Inflammatory macrophage (primary cell): ENCODE results near the gene CBLB.

Experiments used
- DNase-seq, 2 donors: peaks; one replicate each; pipeline ENCODE4 v3.0.0-alpha.2; 2020 to 2022
- total RNA-seq, 18 experiments: gene quantifications; one replicate each; lab custom pipeline; 2026; ENCODE audit warnings: mixed read lengths in 6 of 18, inconsistent platforms in 2 of 18; lab: John Stamatoyannopoulos, UW

CBLB gene
- 11.9 to 85.7 (median 32.0) reads per million in 18 experiments for total RNA-seq

- DNase-seq: peak; percentile 92 to 96
Observed at GRCh38 chr3:105868742-105869530, at the start of gene CBLB. CBLB (minus strand) TSS chr3:105869012; CDS start chr3:105867577, 1,435 bp downstream.

GRCh38 chr3:105916767-105917166 lies 48.0 kb upstream of the CBLB start:
- DNase-seq: no peak

GRCh38 chr3:105915524-105915923 lies 46.7 kb upstream of the CBLB start:
- DNase-seq: no peak

GRCh38 chr3:105913616-105914015 lies 44.8 kb upstream of the CBLB start:
- DNase-seq: no peak

- no peak for DNase-seq
Observed at GRCh38 chr3:105912891-105913290, 44.1 kb upstream of the CBLB start.

- peak in 1 of 2 donors; percentile 31 for DNase-seq
Observed at GRCh38 chr3:105911496-105911895, 42.7 kb upstream of the CBLB start.

- DNase-seq: peak; percentile 92 to 93
Observed at GRCh38 chr3:105907777-105908176, 39.0 kb upstream of the CBLB start.

- DNase-seq: peak; percentile 90 to 92
Observed at GRCh38 chr3:105906836-105907235, 38.0 kb upstream of the CBLB start.

GRCh38 chr3:105906345-105906744 lies 37.5 kb upstream of the CBLB start:
- no peak for DNase-seq

GRCh38 chr3:105905328-105905727 lies 36.5 kb upstream of the CBLB start:
- no peak for DNase-seq

- no peak for DNase-seq
Observed at GRCh38 chr3:105904678-105905284, 36.0 kb upstream of the CBLB start.

GRCh38 chr3:105904251-105904650 lies 35.4 kb upstream of the CBLB start:
- no peak for DNase-seq

GRCh38 chr3:105899516-105899915 lies 30.7 kb upstream of the CBLB start:
- no peak for DNase-seq

GRCh38 chr3:105891101-105891500 lies 22.3 kb upstream of the CBLB start:
- no peak for DNase-seq

GRCh38 chr3:105888621-105889579 lies 20.1 kb upstream of the CBLB start:
- DNase-seq: no peak

GRCh38 chr3:105885256-105885655 lies 16.4 kb upstream of the CBLB start:
- peak; percentile 13 to 43 for DNase-seq

GRCh38 chr3:105883798-105884377 lies 15.1 kb upstream of the CBLB start:
- no peak for DNase-seq

GRCh38 chr3:105880681-105881290 lies 12.0 kb upstream of the CBLB start:
- DNase-seq: no peak

GRCh38 chr3:105878061-105878460 lies 9.2 kb upstream of the CBLB start:
- DNase-seq: no peak

GRCh38 chr3:105877336-105877910 lies 8.6 kb upstream of the CBLB start:
- peak; percentile 33 to 55 for DNase-seq

GRCh38 chr3:105876780-105877327 lies 8.0 kb upstream of the CBLB start:
- peak; percentile 58 to 63 for DNase-seq
